B cell (primary cell): ENCODE data around the gene MXRA8. TPM values are rescaled to one million over a fixed set of nuclear protein-coding genes. Genes with fewer than 3 reads are reported as not detected.

Experiments
- ATAC-seq: fragments of 200-7000 bp; cut with Tn5 transposase; one replicate; pipeline ENCODE4 v1.10.0; 2021; ENCODE audit warnings: low read depth, mild to moderate bottlenecking, moderate number of reproducible peaks, moderate library complexity
- CTCF ChIA-PET: fragments of 350-600 bp; sonication (Branson Sonifier 250); formaldehyde crosslinking; loops from one replicate; lab custom pipeline; 2021; ENCODE audit warnings: antibody characterized with exemption, inconsistent platforms; lab: Charles Lee
- POLR2A ChIA-PET: fragments of 350-600 bp; sonication (Branson Sonifier 250); formaldehyde crosslinking; loops from one replicate; lab custom pipeline; 2021; ENCODE audit warnings: antibody characterized with exemption; lab: Charles Lee
- DNase-seq: peaks from one replicate; pipeline ENCODE4 v3.0.0; 2013
- H2AFZ ChIP-seq: 2 replicates; pipeline ENCODE4 v1.6.1; 2012; ENCODE audit warnings: mild to moderate bottlenecking, low read depth, low read length; ENCODE audit not compliant: insufficient read depth, poor library complexity, severe bottlenecking
- H3K27ac ChIP-seq, 2 donors: 1 replicate in 1 of 2; 2 replicates in 1 of 2; pipeline ENCODE4 v1.5.1; 2012 to 2013; ENCODE audit warnings: low read length in 2 of 2, mild to moderate bottlenecking in 2 of 2, moderate library complexity in 1 of 2
- H3K27me3 ChIP-seq, 4 experiments: fragments of 200-600 bp in 1 of 4; sonication (generic) in 1 of 4; replicated peaks in 1 of 4; 1 replicate in 2 of 4; 2 replicates in 2 of 4; pipeline versions ENCODE4 v1.6.1 to v1.7.0; 2013 to 2016; ENCODE audit warnings: low read length in 3 of 4, mild to moderate bottlenecking in 2 of 4, mixed read lengths in 1 of 4, moderate library complexity in 1 of 4; ENCODE audit not compliant: insufficient read depth in 4 of 4, control insufficient read depth in 3 of 4; ENCODE audit errors: control extremely low read depth in 1 of 4
- H3K36me3 ChIP-seq, 2 experiments: replicated peaks in 1 of 2; 1 replicate in 1 of 2; 2 replicates in 1 of 2; pipeline versions ENCODE4 v1.6.1 to v1.7.1; 2013; ENCODE audit warnings: low read length in 1 of 2; ENCODE audit not compliant: insufficient read depth in 2 of 2, control insufficient read depth in 1 of 2; ENCODE audit errors: control extremely low read depth in 1 of 2, extremely low read depth in 1 of 2
- H3K4me1 ChIP-seq, 2 donors: fragments of 200-600 bp in 1 of 2; sonication (generic) in 1 of 2; 1 replicate in 1 of 2; 2 replicates in 1 of 2; pipeline versions ENCODE4 v1.5.1 to v1.6.1; 2013 to 2017; ENCODE audit warnings: low read length in 2 of 2; ENCODE audit not compliant: control insufficient read depth in 2 of 2, insufficient read depth in 2 of 2
- H3K4me2 ChIP-seq: replicated peaks from 2 replicates; pipeline ENCODE3; 2012; ENCODE audit warnings: mild to moderate bottlenecking, low read depth, low read length; ENCODE audit not compliant: poor library complexity, severe bottlenecking
- H3K4me3 ChIP-seq, 5 experiments: fragments of 200-600 bp in 1 of 5; sonication (generic) in 1 of 5; 1 replicate in 3 of 5; 2 replicates in 2 of 5; pipeline versions ENCODE4 v1.5.1 to v1.7.0; 2011 to 2016; ENCODE audit warnings: low read length in 4 of 5, mild to moderate bottlenecking in 4 of 5, low read depth in 2 of 5, control low read depth in 1 of 5, moderate library complexity in 1 of 5; ENCODE audit not compliant: insufficient read depth in 1 of 5; ENCODE audit errors: control extremely low read depth in 1 of 5, extremely low read depth in 1 of 5
- H3K79me2 ChIP-seq: fragments of 200-600 bp; sonication (generic); one replicate; pipeline ENCODE4 v1.6.0; 2016; ENCODE audit warnings: low read length; ENCODE audit not compliant: control insufficient read depth, insufficient read depth
- H3K9ac ChIP-seq: fragments of 200-600 bp; sonication (generic); 2 replicates; pipeline ENCODE4 v1.6.1; 2017; ENCODE audit warnings: mild to moderate bottlenecking, low read length, moderate library complexity
- H3K9me3 ChIP-seq, 3 donors: one replicate each; pipeline versions ENCODE4 v1.6.1 to v1.7.1; 2013; ENCODE audit warnings: low read length in 2 of 3; ENCODE audit not compliant: control insufficient read depth in 2 of 3, insufficient read depth in 1 of 3; ENCODE audit errors: control extremely low read depth in 1 of 3
- H4K20me1 ChIP-seq: 2 replicates; pipeline ENCODE4 v1.6.0; 2012; ENCODE audit warnings: mild to moderate bottlenecking, low read length; ENCODE audit not compliant: insufficient read depth, control insufficient read depth, poor library complexity, severe bottlenecking
- H3K27ac Mint-ChIP-seq: one replicate; pipeline ENCODE4 v1.8.0; 2021; ENCODE audit warnings: mixed read lengths
- H3K27me3 Mint-ChIP-seq: one replicate; pipeline ENCODE4 v1.8.0; 2021; ENCODE audit warnings: mixed read lengths
- H3K4me1 Mint-ChIP-seq: one replicate; pipeline ENCODE4 v1.8.0; 2021; ENCODE audit warnings: mixed read lengths
- H3K4me3 Mint-ChIP-seq: one replicate; pipeline ENCODE4 v1.8.0; 2021; ENCODE audit warnings: mixed read lengths
- H3K9me3 Mint-ChIP-seq: one replicate; pipeline ENCODE4 v1.8.0; 2022; ENCODE audit warnings: mixed read lengths; ENCODE audit not compliant: insufficient read depth
- EZH2 ChIP-seq: IDR thresholded peaks from 2 replicates; pipeline ENCODE4 v1.6.1; 2012; ENCODE audit warnings: borderline replicate concordance, low read depth, mild to moderate bottlenecking, moderate library complexity, low read length; ENCODE audit not compliant: insufficient read depth, poor library complexity, severe bottlenecking
- WGBS: methylation state at CpG from one replicate; pipeline ENCODE4 v1.1.5; 2013; ENCODE audit warnings: missing lambda C conversion rate; ENCODE audit not compliant: insufficient coverage; 5-methylcytosine and 5-hydroxymethylcytosine counted together
- intact Hi-C: fragments of 100-400 bp; cut with micrococcal nuclease; formaldehyde crosslinking; loops from one replicate; pipeline ENCODE4 v1.10.0; 2022
- polyA plus RNA-seq: library from polyadenylated mRNA; depleted of rRNA; stranded (reverse); fragments of >200 nt; gene quantifications from 2 replicates; pipeline ENCODE4 v1.2.3, GENCODE V29; 2012
- total RNA-seq, 2 donors: library from RNA; stranded (reverse); fragments of 120-200 nt in 1 of 2; gene quantifications; 1 replicate in 1 of 2; 2 replicates in 1 of 2; pipeline versions ENCODE4 v1.2.3 to v1.2.4, GENCODE V29; 2013 to 2022
- TF ChIP-seq, protein P1 (sequence below): fragments of 200-600 bp; IDR thresholded peaks from one replicate; pipeline ENCODE4 v1.8.0; 2022; ENCODE audit warnings: antibody characterized with exemption, mild to moderate bottlenecking

The MXRA8 gene
- total and polyA plus RNA-seq, 2 donors (not counting 1 experiment from before 2014, with no cell fraction given), result 0.10 TPM; not detected in 1

DNA sequence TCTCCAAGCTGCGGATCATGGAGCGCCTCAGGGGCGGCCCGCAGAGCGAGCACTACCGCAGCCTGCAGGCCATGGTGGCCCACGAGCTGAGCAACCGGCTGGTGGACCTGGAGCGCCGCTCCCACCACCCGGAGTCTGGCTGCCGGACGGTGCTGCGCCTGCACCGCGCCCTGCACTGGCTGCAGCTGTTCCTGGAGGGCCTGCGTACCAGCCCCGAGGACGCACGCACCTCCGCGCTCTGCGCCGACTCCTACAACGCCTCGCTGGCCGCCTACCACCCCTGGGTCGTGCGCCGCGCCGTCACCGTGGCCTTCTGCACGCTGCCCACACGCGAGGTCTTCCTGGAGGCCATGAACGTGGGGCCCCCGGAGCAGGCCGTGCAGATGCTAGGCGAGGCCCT lies 31.1 kb downstream of the MXRA8 start:
- Histone ChIP-seq H3K27ac (no peak overlapping the region), H3K4me2 (no peak overlapping the region), H3K9me3 (peaks cover 0 to 16% (median 0%) of the 10 kb centered on the region in 3 donors), H3K79me2 (peaks cover 30% of the 10 kb centered on the region), H3K36me3 (peaks cover 0 to 4% of the 10 kb centered on the region in 2 experiments), H3K4me1 (peaks cover 20 to 41% of the 10 kb centered on the region in 2 donors), H3K9ac (no peak overlapping the region), H3K27me3 (no peaks in the 10 kb centered on the region), H4K20me1 (peaks cover 25% of the 10 kb centered on the region), H3K4me3 (no peak overlapping the region), H2AFZ (no peak overlapping the region)
- peaks cover 25% of the 10 kb centered on the region for H3K4me1 Mint-ChIP-seq
- H3K27me3 Mint-ChIP-seq, result no peaks in the 10 kb centered on the region
- H3K27ac Mint-ChIP-seq, result no peak overlapping the region
- H3K9me3 Mint-ChIP-seq, result no peaks in the 10 kb centered on the region
- no peak for ATAC-seq
- H3K4me3 Mint-ChIP-seq, result peak overlapping the region; percentile 34
- intact Hi-C loops, result no loop called here
- TF ChIP-seq, protein P1, sequence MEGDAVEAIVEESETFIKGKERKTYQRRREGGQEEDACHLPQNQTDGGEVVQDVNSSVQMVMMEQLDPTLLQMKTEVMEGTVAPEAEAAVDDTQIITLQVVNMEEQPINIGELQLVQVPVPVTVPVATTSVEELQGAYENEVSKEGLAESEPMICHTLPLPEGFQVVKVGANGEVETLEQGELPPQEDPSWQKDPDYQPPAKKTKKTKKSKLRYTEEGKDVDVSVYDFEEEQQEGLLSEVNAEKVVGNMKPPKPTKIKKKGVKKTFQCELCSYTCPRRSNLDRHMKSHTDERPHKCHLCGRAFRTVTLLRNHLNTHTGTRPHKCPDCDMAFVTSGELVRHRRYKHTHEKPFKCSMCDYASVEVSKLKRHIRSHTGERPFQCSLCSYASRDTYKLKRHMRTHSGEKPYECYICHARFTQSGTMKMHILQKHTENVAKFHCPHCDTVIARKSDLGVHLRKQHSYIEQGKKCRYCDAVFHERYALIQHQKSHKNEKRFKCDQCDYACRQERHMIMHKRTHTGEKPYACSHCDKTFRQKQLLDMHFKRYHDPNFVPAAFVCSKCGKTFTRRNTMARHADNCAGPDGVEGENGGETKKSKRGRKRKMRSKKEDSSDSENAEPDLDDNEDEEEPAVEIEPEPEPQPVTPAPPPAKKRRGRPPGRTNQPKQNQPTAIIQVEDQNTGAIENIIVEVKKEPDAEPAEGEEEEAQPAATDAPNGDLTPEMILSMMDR, result no peak
- no peak for TF ChIP-seq EZH2
- ChIA-PET CTCF (no interaction called here), POLR2A (no interaction called here)
- 94% methylated on average over 40 of the region's 40 CpGs for WGBS
- DNase-seq, result no peak

DNA sequence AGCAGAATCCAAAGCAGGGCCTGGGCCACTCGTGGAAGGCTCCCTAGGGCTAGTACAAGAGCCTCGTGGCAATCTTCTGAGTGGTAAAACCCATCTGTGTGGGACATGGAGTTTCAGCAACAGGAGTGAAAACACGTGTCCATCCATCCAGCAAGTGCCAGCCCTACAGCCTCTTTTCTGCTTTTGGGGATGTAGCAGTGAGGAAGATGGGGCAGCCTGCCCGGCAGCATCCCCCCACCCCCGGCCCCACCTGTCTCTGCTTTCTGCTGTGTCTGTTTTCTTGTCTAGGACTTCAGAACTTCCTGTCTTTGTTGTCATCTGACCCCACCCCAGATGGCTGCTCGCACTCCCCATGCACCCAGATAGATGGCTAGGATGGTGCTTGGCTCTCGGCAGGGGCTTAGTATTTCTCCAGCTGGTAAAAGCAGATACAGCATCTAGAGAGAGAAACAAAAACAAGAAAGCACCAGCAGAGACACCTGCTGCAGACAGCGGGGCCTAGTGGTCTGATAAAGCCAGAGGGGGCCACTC lies 32.2 kb downstream of the MXRA8 start:
- Histone ChIP-seq H3K4me3 (no peak overlapping the region), H3K9me3 (peaks cover 0 to 15% (median 0%) of the 10 kb centered on the region in 3 donors), H3K27ac (no peak overlapping the region), H3K4me1 (peaks cover 20 to 44% of the 10 kb centered on the region in 2 donors), H3K4me2 (peak overlapping the region; percentile 99), H3K36me3 (peaks cover 0 to 4% of the 10 kb centered on the region in 2 experiments), H3K27me3 (no peaks in the 10 kb centered on the region), H4K20me1 (peaks cover 37% of the 10 kb centered on the region), H3K79me2 (peaks cover 42% of the 10 kb centered on the region), H3K9ac (peak overlapping the region; percentile 95), H2AFZ (no peak overlapping the region)
- no peaks in the 10 kb centered on the region for H3K27me3 Mint-ChIP-seq
- H3K4me1 Mint-ChIP-seq, result peaks cover 33% of the 10 kb centered on the region
- WGBS, result 92% methylated on average over 6 of the region's 8 CpGs
- ChIA-PET POLR2A (interaction anchor here (0.5 kb wide), 1 partner anchor 292 kb away, joined by 11 read pairs; no protein-coding TSS in a partner anchor), CTCF (no interaction called here)
- ATAC-seq (no peak), DNase-seq (no peak)
- intact Hi-C loops, result no loop called here
- H3K9me3 Mint-ChIP-seq, result no peaks in the 10 kb centered on the region
- TF ChIP-seq EZH2, result no peak
- TF ChIP-seq, protein P1, result no peak
- peak overlapping the region; percentile 76 for H3K4me3 Mint-ChIP-seq
- H3K27ac Mint-ChIP-seq, result peak overlapping the region; percentile 20
